Activated naive CD4-positive, alpha-beta T cell treated with anti-CD3 and anti-CD28 coated beads, Interleukin-2, amount 50 U/mL, for 24 hours (primary cell): ENCODE results near the gene VPS4A.
"Not testable (repeated sequence)": the region's sequence is repeated elsewhere in the genome, so short reads cannot be mapped to it uniquely, and the experiment has no call there.

Experiments
- H3K27ac Mint-ChIP-seq: one replicate; pipeline ENCODE4 v1.8.0; 2021; ENCODE audit warnings: mild to moderate bottlenecking, mixed read lengths
- H3K27me3 Mint-ChIP-seq: one replicate; pipeline ENCODE4 v1.8.0; 2021; ENCODE audit warnings: mixed read lengths
- H3K36me3 Mint-ChIP-seq: one replicate; pipeline ENCODE4 v1.8.0; 2021; ENCODE audit warnings: mixed read lengths
- H3K4me1 Mint-ChIP-seq: one replicate; pipeline ENCODE4 v1.8.0; 2021; ENCODE audit warnings: mixed read lengths
- H3K4me3 Mint-ChIP-seq: one replicate; pipeline ENCODE4 v1.8.0; 2021; ENCODE audit warnings: mild to moderate bottlenecking, mixed read lengths
- H3K9me3 Mint-ChIP-seq: one replicate; pipeline ENCODE4 v1.8.0; 2021; ENCODE audit warnings: mixed read lengths

VPS4A gene

DNA sequence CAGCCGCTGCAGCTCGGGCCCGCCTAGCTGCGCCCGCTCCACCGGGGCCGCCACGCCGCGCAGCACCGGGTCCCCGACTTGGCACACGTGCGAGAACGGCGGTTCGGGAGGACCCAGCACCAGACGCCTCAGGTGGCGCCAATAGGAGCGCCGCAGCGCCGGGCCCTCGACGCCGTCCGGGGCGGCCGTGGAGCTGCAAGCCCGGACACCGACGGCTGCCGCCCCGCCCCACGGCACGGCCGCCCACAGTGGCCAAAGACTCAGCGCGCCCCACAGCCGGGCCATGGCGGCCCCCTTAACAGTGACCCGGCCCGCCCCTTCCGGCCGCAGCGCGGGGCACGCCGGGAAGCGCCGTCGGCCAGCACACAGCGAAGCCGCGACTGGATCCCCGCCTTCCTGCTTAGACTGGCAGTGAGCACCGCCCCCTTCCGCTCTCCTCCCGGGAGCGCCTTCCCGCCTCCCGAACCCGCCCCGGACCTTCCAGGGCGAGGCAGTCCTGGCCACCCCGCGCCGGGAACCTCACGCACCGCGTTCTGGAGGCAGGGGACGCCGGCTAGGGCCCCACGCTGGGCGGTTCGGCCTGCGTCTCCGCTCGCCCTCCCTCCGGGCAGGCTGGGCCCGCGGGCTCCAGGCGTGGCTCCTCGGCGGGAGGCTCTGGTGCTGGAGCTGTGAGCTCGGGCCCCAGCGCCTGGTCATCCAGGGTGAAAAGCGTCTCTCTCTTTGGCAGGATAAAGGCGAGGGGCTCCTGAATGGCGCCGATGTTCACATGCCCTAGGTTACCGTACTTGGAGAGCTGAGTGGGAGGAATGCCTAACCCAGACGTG, 19.3 kb downstream of the VPS4A start, which contains the start of gene PDF:
PDF (minus strand) TSS at position 303 of the 824 bp plus-strand sequence; CDS start at position 285, 18 bp downstream.
- no peaks in the 10 kb centered on the region for H3K9me3 Mint-ChIP-seq
- H3K4me1 Mint-ChIP-seq, result peaks cover 39% of the 10 kb centered on the region
- H3K27ac Mint-ChIP-seq, result peak within 1 kb of the TSS; percentile 81
- H3K27me3 Mint-ChIP-seq, result no peaks in the 10 kb centered on the region
- peaks cover 3% of the 10 kb centered on the region for H3K36me3 Mint-ChIP-seq
- peak within 1 kb of the TSS; percentile 89 for H3K4me3 Mint-ChIP-seq

- H3K27me3 Mint-ChIP-seq, result no peaks in the 10 kb centered on the region
- H3K36me3 Mint-ChIP-seq, result peaks cover 8% of the 10 kb centered on the region
- no peaks in the 10 kb centered on the region for H3K9me3 Mint-ChIP-seq
- no peak overlapping the region for H3K4me3 Mint-ChIP-seq
- no peak overlapping the region for H3K27ac Mint-ChIP-seq
- peaks cover 35% of the 10 kb centered on the region for H3K4me1 Mint-ChIP-seq
Observed at GRCh38 chr16:69334696-69335095, 23.5 kb downstream of the VPS4A start.

- Mint-ChIP-seq H3K9me3 (no peaks in the 10 kb centered on the region), H3K4me1 (peaks cover 50% of the 10 kb centered on the region), H3K36me3 (peaks cover 22% of the 10 kb centered on the region), H3K27ac (peak overlapping the region; percentile 96), H3K27me3 (no peaks in the 10 kb centered on the region), H3K4me3 (peak overlapping the region; percentile 98)
Observed at GRCh38 chr16:69338557-69339288, 27.6 kb downstream of the VPS4A start.

DNA sequence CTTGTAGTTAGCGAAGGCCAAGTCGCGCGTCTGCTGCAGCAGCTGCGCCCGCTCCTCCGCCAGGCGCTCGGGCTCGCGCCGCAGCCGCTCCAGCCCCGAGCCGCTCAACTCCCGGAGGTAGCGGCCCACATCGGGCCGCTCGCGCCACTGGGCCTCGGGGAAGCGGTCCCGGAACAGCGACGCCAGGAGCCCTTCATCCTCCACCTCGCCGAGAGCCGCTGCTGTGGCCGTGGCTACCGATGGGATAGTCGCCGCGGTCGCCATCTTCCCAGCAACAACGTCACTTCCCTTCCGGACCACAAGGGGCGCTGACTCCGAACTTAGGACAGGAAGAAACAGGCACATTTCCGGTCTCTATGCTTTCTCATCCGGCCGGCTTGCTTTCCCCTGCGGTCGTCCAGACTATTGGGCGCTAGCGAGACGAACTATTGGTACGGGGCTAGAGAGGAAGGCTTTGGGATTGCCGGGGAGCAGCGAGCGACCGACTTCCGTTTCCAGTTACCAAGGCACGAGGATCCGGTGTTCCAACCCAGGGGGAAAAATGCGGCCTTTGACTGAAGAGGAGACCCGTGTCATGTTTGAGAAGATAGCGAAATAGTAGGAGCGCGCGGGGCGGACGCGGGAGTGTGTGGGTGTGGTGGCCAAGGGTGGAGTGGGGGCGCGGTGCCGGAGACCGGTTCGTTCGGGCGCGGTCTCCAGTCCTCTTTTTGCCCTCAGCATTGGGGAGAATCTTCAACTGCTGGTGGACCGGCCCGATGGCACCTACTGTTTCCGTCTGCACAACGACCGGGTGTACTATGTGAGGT, 28.3 kb downstream of the VPS4A start, which contains the start of the genes COG8 and NIP7:
COG8 (minus strand) TSS at position 276 of the 806 bp plus-strand sequence; CDS start at position 264, 12 bp downstream.
NIP7 (plus strand) TSS at position 484 of the 806 bp plus-strand sequence; CDS start at position 542, 58 bp downstream.
- peaks cover 50% of the 10 kb centered on the region for H3K4me1 Mint-ChIP-seq
- H3K4me3 Mint-ChIP-seq, result peak within 1 kb of the TSS; percentile 98
- H3K27ac Mint-ChIP-seq, result peak within 1 kb of the TSS; percentile 96
- H3K9me3 Mint-ChIP-seq, result no peaks in the 10 kb centered on the region
- no peaks in the 10 kb centered on the region for H3K27me3 Mint-ChIP-seq
- H3K36me3 Mint-ChIP-seq, result peaks cover 22% of the 10 kb centered on the region

- Mint-ChIP-seq H3K36me3 (peaks cover 24% of the 10 kb centered on the region), H3K4me3 (peak overlapping the region; percentile 98), H3K27me3 (no peaks in the 10 kb centered on the region), H3K27ac (peak overlapping the region; percentile 96), H3K9me3 (no peaks in the 10 kb centered on the region), H3K4me1 (peaks cover 50% of the 10 kb centered on the region)
Observed at GRCh38 chr16:69340095-69340644, 29.0 kb downstream of the VPS4A start.

GRCh38 chr16:69344171-69344570, 33.0 kb downstream of the VPS4A start:
- Mint-ChIP-seq H3K4me1 (peaks cover 30% of the 10 kb centered on the region), H3K4me3 (no peak overlapping the region), H3K27ac (no peak overlapping the region), H3K27me3 (no peaks in the 10 kb centered on the region), H3K36me3 (peaks cover 20% of the 10 kb centered on the region), H3K9me3 (no peaks in the 10 kb centered on the region)

DNA sequence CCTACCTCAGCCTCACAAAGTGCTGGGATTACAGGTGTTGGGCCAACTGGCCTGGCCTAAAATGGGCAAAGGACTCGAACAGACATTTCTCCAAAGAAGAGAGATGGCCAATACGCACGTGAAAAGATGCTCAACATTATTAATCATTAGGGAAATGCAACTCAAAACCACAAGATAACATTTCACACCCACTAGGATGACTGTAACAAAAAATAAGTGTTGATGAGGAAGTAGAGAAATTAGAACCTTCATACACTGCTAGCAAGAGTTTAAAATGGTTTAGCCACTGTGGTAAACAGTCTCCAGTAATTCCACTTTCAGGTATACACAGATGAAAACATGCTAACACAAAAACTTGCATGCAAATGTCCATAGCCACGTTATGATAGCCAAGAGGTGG, 34.8 kb downstream of the VPS4A start:
- no peak overlapping the region for H3K4me3 Mint-ChIP-seq
- H3K36me3 Mint-ChIP-seq, result peaks cover 11% of the 10 kb centered on the region
- peaks cover 18% of the 10 kb centered on the region for H3K4me1 Mint-ChIP-seq
- H3K9me3 Mint-ChIP-seq, result no peaks in the 10 kb centered on the region
- H3K27me3 Mint-ChIP-seq, result no peaks in the 10 kb centered on the region
- H3K27ac Mint-ChIP-seq, result no peak overlapping the region

DNA sequence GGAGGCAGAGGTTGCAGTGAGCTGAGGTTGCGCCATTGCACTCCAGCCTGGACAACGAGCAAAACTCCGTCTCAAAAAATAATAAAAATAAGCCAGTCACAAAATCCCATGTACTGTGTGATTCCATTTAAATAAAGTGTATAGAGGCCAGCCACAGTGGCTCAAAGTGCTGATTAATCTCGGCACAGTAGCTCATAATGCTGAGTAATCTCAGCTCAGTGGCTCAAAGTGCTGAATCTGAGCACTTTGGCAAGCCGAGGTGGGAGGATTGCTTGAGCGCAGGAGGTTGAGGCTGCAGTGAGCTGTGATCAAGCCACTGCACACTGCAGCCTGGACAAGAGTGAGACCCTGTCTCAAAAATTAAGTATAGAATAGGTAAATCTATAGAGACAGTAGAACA, 35.5 kb downstream of the VPS4A start:
- Mint-ChIP-seq H3K4me1 (peaks cover 11% of the 10 kb centered on the region), H3K4me3 (no peak overlapping the region), H3K36me3 (peaks cover 5% of the 10 kb centered on the region), H3K27me3 (no peaks in the 10 kb centered on the region), H3K9me3 (no peaks in the 10 kb centered on the region), H3K27ac (peak overlapping the region; percentile 51)

- Mint-ChIP-seq H3K4me3 (no peak overlapping the region), H3K4me1 (peaks cover 6% of the 10 kb centered on the region), H3K9me3 (no peaks in the 10 kb centered on the region), H3K27ac (no peak overlapping the region), H3K36me3 (peaks cover 6% of the 10 kb centered on the region), H3K27me3 (no peaks in the 10 kb centered on the region)
Observed at GRCh38 chr16:69348222-69348621, 37.1 kb downstream of the VPS4A start.

DNA sequence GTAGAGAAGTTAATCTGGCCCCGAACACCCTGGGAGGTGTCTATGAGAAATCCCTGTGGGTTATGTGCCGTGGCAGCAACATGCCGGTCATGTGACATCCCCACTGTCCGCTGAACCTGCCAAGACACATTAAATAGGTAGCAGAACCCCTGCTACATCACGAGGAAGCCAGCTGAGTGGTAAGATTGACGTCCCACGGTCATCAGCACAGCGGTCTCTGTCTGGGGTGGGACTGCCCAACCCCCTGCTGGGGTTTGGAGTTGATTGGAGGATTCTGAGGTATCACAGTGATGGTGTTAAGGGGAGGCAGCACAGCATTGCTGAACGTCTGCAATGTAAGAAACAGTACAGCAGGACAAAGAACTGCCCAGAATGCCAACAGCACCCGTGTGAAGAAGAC, 38.4 kb downstream of the VPS4A start:
- Mint-ChIP-seq H3K4me3 (no peak overlapping the region), H3K36me3 (peaks cover 4% of the 10 kb centered on the region), H3K27ac (no peak overlapping the region), H3K9me3 (no peaks in the 10 kb centered on the region), H3K4me1 (peaks cover 4% of the 10 kb centered on the region), H3K27me3 (no peaks in the 10 kb centered on the region)

DNA sequence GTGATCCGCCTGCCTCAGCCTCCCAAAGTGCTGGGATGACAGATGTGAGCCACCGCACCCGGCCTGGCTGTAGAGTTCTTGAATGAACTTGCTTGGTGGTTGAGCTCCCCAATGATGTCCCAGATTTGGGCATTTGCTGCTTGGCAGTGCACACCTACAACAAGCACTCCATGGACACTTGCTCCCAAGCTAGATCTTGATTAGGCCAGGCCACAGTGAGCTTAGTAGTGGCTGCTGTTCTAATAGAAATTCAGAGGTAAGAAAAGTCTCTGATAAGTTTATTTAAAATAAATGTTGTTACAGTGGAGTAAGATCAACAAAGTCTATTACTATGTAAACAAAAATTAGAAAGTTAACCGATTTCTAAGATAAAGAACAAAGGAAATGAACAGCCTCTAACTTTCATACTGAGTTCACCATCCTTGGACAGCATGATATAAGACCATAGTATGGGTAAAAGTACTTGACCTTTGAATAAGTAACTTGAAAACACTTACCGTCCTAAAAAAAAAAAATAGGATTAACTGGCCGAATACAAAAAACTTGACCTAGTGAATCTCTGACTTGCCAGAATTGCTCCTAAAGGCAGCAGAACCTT, 39.5 kb downstream of the VPS4A start:
- Mint-ChIP-seq H3K27ac (peak overlapping the region; percentile 46), H3K27me3 (no peaks in the 10 kb centered on the region), H3K4me1 (peaks cover 3% of the 10 kb centered on the region), H3K4me3 (no peak overlapping the region), H3K9me3 (no peaks in the 10 kb centered on the region), H3K36me3 (peaks cover 1% of the 10 kb centered on the region)

- no peaks in the 10 kb centered on the region for H3K9me3 Mint-ChIP-seq
- H3K27me3 Mint-ChIP-seq, result no peaks in the 10 kb centered on the region
- H3K27ac Mint-ChIP-seq, result no peak within 1 kb of the TSS
- no peak within 1 kb of the TSS for H3K4me3 Mint-ChIP-seq
- no peaks in the 10 kb centered on the region for H3K4me1 Mint-ChIP-seq
- H3K36me3 Mint-ChIP-seq, result peaks cover 1% of the 10 kb centered on the region
Observed at GRCh38 chr16:69351309-69352027, 40.3 kb downstream of the VPS4A start, which contains the start of gene TMED6. TSS of gene TMED6 (minus strand) at chr16:69351786. CDS start at chr16:69351753, 33 bp downstream.

- H3K4me1 Mint-ChIP-seq, result peaks cover 12% of the 10 kb centered on the region
- not testable (repeated sequence) for H3K27ac Mint-ChIP-seq, H3K4me3 Mint-ChIP-seq, H3K27me3 Mint-ChIP-seq, H3K9me3 Mint-ChIP-seq
- H3K36me3 Mint-ChIP-seq, result peaks cover 11% of the 10 kb centered on the region
Observed at GRCh38 chr16:69360070-69360469, 48.9 kb downstream of the VPS4A start.

GRCh38 chr16:69363281-69363717, 52.1 kb downstream of the VPS4A start:
- H3K36me3 Mint-ChIP-seq, result peaks cover 21% of the 10 kb centered on the region
- H3K27me3 Mint-ChIP-seq, result no peaks in the 10 kb centered on the region
- H3K27ac Mint-ChIP-seq, result no peak overlapping the region
- H3K4me1 Mint-ChIP-seq, result peaks cover 23% of the 10 kb centered on the region
- H3K4me3 Mint-ChIP-seq, result no peak overlapping the region
- no peaks in the 10 kb centered on the region for H3K9me3 Mint-ChIP-seq
